ENCODE data around the gene RPL7L1.

RPL7L1 gene

DNA sequence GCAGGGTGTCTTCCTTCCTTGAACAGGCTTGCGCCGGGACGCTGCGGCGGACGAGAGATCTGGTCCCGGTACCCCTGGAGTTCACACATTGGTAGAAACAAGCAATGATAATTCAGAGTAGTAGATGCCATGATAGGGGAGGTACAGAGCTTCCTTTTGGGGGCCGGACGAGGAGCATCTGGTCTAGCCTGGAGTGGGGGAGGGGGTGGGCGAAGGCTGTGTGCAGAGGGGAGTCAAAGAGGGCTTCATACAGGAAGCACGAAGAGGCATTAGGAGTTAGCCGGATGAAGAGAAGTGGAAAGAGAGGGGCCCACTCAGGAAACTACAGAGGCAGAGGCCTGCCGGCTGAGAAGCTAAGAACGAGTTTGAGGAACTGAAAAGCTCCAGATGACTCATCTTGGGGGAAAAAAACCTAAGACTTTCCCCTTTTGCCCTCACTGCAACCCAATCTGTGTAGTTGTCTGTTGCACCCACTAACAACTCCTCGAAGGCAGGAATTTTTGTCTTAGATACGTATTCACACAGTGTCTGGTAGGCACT lies 50.5 kb downstream of the RPL7L1 start:
- DNase-seq: no peak

DNA sequence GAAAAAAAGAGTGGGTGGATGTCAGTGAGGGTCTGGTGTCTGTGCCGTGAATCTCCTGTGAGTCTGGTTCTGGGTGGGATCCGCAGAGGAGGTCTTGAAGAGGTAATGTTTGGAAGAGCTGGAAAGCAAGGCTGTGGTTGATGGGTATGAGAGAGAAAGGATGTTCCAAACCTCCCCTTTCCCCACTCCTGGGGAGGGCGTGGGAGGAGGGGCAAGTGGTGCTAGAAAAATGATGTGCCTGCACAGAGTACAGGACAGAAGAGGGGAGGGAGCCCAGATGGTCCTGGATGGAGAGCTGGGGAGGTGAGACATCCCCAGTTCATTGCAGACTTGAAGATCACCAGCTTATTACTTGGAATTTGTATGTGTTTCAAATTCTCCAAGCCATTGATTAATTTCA lies 53.0 kb downstream of the RPL7L1 start:
- no peak for DNase-seq

DNA sequence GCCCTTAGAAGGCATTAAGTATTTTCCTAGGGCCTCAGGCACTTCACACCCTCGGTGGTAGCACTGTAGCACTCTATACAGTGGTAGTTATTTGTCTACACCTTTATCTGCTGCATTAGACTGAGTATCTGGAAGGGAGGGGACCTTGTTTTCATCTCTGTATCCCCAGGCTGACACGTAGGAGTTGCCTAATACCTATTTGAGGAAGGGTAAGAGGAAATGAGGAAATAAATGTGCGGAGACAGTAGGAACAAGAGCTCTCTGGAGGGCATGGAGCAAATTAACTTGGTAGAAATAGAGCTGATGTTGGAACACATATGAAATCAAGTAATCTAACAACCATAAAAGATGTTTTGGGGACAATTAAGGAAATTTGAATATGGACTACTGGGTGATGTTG lies 53.8 kb downstream of the RPL7L1 start:
- no peak for DNase-seq

DNA sequence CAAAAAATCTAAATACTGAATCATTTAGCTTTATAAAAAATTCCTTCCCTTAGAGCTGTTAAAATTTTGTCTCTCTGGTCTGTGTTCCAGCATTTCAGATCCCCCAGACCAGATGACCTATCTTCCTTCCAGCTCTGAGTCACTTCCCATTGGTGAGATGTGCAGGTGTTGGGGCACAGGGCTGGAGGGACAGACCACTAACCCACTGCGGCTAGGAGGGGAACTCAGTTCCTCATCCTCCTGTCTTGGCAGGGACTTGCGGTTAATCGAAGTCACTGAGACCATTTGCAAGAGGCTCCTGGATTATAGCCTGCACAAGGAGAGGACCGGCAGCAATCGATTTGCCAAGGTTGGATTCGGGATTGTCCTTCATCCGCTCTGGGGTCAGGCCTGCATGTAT lies 55.9 kb downstream of the RPL7L1 start:
- no peak for DNase-seq

DNA sequence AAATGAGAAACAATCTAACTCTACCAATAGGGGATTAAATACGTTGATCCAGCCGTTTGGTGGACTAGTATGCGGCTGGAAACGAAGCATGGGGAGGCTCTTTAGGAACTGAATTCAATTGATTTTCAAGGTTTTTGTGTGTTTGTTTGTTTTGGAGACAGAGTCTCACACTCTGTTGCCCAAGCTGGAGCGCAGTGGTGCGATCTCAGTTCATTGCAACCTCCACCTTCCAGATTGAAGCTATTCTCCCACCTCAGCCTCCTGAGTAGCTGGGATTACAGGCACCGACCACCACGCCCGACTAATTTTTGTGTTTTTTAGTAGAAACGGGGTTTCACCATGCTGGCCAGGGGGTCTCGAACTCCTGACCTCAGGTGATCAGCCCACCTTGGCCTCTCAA lies 57.0 kb downstream of the RPL7L1 start:
- no peak for DNase-seq

DNA sequence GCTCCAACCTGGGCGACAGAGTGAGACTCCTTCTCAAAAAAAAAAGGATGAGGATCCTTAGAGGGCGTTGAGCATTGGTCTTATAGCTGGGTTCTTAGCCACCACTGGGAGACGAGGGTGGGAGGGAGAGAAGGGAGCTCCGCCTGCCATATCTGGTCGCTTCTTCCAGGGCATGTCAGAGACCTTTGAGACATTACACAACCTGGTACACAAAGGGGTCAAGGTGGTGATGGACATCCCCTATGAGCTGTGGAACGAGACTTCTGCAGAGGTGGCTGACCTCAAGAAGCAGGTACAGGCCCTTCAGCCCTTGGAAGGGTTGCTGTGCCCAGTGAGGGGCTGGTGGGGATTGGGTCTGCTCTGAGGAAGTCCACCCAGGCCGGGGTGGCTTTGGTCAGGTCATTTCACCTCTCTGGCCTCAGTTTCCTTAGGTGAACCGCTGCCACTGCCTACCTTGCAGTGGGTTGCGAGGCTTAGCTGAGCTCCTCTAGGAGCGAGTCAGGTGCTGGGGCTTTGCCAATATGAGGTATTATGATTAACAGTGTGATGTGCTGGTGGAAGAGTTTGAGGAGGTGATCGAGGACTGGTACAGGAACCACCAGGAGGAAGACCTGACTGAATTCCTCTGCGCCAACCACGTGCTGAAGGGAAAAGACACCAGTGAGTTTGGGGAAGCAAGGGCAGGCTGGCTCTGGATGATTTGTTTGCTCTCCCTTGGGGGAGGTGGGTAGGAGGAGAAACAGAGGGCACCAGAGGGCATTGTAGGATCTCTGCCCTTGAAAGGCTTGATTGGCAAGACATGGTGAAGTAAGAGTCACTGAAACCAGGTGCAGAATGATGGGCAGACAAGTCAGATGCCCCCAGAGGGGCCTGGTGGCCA lies 58.4 kb downstream of the RPL7L1 start:
- no peak for DNase-seq

DNA sequence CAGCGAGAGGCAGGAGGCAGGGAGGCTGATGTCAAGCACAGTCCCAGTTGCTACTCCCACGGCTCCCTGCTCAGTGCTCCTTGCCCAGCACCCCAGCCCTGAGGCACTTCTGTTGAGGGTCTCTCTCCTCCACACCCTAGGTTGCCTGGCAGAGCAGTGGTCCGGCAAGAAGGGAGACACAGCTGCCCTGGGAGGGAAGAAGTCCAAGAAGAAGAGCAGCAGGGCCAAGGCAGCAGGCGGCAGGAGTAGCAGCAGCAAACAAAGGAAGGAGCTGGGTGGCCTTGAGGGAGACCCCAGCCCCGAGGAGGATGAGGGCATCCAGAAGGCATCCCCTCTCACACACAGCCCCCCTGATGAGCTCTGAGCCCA lies 59.0 kb downstream of the RPL7L1 start:
- DNase-seq: no peak

DNA sequence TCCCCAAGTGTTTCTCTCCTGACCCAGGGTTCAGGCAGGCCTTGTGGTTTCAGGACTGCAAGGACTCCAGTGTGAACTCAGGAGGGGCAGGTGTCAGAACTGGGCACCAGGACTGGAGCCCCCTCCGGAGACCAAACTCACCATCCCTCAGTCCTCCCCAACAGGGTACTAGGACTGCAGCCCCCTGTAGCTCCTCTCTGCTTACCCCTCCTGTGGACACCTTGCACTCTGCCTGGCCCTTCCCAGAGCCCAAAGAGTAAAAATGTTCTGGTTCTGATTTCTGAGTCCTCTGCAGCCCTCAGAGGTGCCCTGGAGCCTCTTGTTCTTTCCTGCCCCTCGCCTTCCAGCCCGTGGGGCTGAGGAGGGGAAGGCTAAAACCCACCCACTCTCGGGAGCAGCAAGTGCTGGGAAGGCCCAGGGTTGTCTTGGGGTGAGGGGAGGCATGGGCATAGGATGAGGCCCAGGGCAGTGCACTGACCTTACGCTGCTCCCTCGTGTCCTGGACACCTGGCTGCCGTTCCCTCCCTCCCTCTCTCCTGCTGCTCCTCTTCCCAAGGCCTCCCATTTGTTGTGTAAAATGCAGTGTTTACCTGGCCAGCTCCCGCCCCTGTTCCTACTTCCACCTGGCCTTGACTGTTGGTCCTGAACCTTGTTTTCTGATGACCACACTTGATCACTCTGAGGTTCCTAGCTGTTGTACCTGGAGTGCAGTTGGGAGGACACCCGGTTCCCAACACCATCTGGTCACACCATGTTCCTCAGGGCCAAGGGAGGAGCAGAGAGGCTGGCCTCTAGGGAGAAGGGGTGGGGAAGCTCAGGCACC lies 59.8 kb downstream of the RPL7L1 start:
- DNase-seq: no peak
